ENCODE measurements around the gene SLCO1B3. TPM values are rescaled to one million over a fixed set of nuclear protein-coding genes. Genes with fewer than 3 reads are reported as not detected.

Gene SLCO1B3
- total RNA-seq, 4 donors from 2014 or later, result 0.13 to 0.50 TPM; not detected in 2

- no peak for DNase-seq
- no peak for TF ChIP-seq CTCF (IDR thresholded peaks at IDR 0.05)
- no peak for TF ChIP-seq POLR2A (IDR thresholded peaks at IDR 0.05)
- intact Hi-C loops (cut with DNase I), result no loop called here
- WGBS, 2 donors, result 93 to 100% methylated on average over 1 of the region's 1 CpG
- H3K9me3 ChIP-seq, result no peaks in the 10 kb centered on the region
- no peaks in the 10 kb centered on the region for H3K27me3 ChIP-seq
- no peaks in the 10 kb centered on the region for H3K4me1 ChIP-seq
- H3K4me3 ChIP-seq (replicated peaks in 1 of 3), result no peak overlapping the region
- no peak overlapping the region for H3K27ac ChIP-seq
- H3K36me3 ChIP-seq, result no peaks in the 10 kb centered on the region
Observed at GRCh38 chr12:20917819-20918218, 107.3 kb downstream of the SLCO1B3 start.

- WGBS, 2 donors, result 70 to 87% methylated on average over 4 of the region's 4 CpGs
- intact Hi-C loops (cut with DNase I), result no loop called here
- TF ChIP-seq CTCF (IDR thresholded peaks at IDR 0.05), result no peak
Observed at GRCh38 chr12:20931894-20932293, 121.4 kb downstream of the SLCO1B3 start.

GRCh38 chr12:20946732-20947131 is 136.2 kb downstream of the SLCO1B3 start:
- no peaks in the 10 kb centered on the region for H3K36me3 ChIP-seq
- intact Hi-C loops (cut with DNase I), result no loop called here
- H3K27me3 ChIP-seq, result no peaks in the 10 kb centered on the region
- H3K27ac ChIP-seq, result no peak overlapping the region
- H3K4me1 ChIP-seq, result no peaks in the 10 kb centered on the region
- DNase-seq, result peak in 1 of 2 donors; percentile 2
- no peak overlapping the region for H3K4me3 ChIP-seq (replicated peaks in 1 of 3)
- no peaks in the 10 kb centered on the region for H3K9me3 ChIP-seq
- TF ChIP-seq CTCF (IDR thresholded peaks at IDR 0.05), result peak in 1 of 6 experiments; percentile 34
- TF ChIP-seq POLR2A (IDR thresholded peaks at IDR 0.05), result no peak
- 41 to 43% methylated on average over 5 of the region's 5 CpGs for WGBS, 2 donors

More at GRCh38 chr12:20931894-20932293, 121.4 kb downstream of the SLCO1B3 start:
- Histone ChIP-seq H3K4me3 (replicated peaks in 1 of 3) (no peak overlapping the region), H3K27me3 (no peaks in the 10 kb centered on the region), H3K36me3 (no peaks in the 10 kb centered on the region), H3K4me1 (no peaks in the 10 kb centered on the region), H3K9me3 (no peaks in the 10 kb centered on the region), H3K27ac (no peak overlapping the region)
- DNase-seq, result no peak

GRCh38 chr12:20950248-20950647 is 139.7 kb downstream of the SLCO1B3 start:
- intact Hi-C loops (cut with DNase I), result no loop called here
- Histone ChIP-seq H3K27ac (no peak overlapping the region), H3K9me3 (no peaks in the 10 kb centered on the region), H3K4me1 (no peaks in the 10 kb centered on the region), H3K36me3 (no peaks in the 10 kb centered on the region), H3K4me3 (replicated peaks in 1 of 3) (no peak overlapping the region), H3K27me3 (no peaks in the 10 kb centered on the region)
- TF ChIP-seq CTCF (IDR thresholded peaks at IDR 0.05), result peak in 2 of 6 experiments; percentile 27 to 28
- TF ChIP-seq POLR2A (IDR thresholded peaks at IDR 0.05), result no peak
- DNase-seq, result no peak
- WGBS, 2 donors, result 77 to 85% methylated on average over 3 of the region's 3 CpGs

GRCh38 chr12:20963303-20963702 is 152.8 kb downstream of the SLCO1B3 start:
- H3K9me3 ChIP-seq, result no peaks in the 10 kb centered on the region
- DNase-seq, result no peak
- no peaks in the 10 kb centered on the region for H3K36me3 ChIP-seq
- no peaks in the 10 kb centered on the region for H3K27me3 ChIP-seq
- no peaks in the 10 kb centered on the region for H3K4me1 ChIP-seq
- no peak for TF ChIP-seq POLR2A (IDR thresholded peaks at IDR 0.05)
- TF ChIP-seq CTCF (IDR thresholded peaks at IDR 0.05), result no peak
- no peak overlapping the region for H3K4me3 ChIP-seq (replicated peaks in 1 of 3)
- intact Hi-C loops (cut with DNase I), result no loop called here
- H3K27ac ChIP-seq, result no peak overlapping the region
- WGBS, 2 donors, result 87% methylated on average over 2 of the region's 2 CpGs

Measured in thyroid gland (tissue), 4 donors.